Measurements from ENCODE around the gene LSM6.
A peak's percentile ranks its signal among the peaks of the same experiment; 100 is the strongest.

Gene LSM6

GRCh38 chr4:146175541-146176453, at the start of gene LSM6:
TSS of gene LSM6 (plus strand) at chr4:146175718. CDS start at chr4:146182922, 7,204 bp downstream.
- peak; percentile 64 for DNase-seq (ENCODE audit: low read depth)

GRCh38 chr4:146132445-146132844, 43.1 kb upstream of the LSM6 start:
- no peak for DNase-seq (ENCODE audit: low read depth)

DNA sequence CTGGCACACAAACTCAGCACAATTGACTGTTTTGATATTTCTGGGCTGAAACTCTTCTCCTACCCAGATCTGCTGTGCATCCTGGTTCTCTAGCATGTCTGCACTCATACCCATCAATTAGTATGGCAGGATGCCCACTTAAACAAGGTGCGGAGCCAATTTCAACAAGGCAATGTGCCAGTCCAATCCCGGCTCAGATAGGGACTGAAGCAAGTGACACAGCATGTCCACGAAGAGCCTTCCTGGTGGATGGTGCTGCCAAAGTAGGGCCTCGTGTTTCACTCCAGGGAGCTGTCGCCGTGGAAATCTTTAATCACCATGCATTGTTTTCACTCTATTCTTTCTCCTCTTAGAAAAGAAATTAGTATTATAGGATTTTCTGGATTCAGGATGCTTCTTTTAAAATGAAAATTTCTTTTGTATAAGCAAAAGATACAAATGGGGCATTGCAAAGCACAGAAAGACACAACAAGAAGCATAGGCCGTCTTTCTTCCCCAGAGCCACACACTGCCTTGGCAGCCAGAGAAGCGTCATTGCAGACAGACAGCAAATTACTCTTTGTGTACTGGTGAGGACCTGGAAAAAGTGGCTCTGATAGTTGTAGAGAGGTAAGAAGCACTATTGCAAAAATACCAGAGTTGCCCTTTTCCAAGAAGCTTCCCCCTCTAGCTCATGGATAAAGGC, 40.6 kb upstream of the LSM6 start:
- DNase-seq (ENCODE audit: low read depth), result no peak

- DNase-seq (ENCODE audit: low read depth), result no peak
Measured at GRCh38 chr4:146135941-146136340, 39.6 kb upstream of the LSM6 start.

DNA sequence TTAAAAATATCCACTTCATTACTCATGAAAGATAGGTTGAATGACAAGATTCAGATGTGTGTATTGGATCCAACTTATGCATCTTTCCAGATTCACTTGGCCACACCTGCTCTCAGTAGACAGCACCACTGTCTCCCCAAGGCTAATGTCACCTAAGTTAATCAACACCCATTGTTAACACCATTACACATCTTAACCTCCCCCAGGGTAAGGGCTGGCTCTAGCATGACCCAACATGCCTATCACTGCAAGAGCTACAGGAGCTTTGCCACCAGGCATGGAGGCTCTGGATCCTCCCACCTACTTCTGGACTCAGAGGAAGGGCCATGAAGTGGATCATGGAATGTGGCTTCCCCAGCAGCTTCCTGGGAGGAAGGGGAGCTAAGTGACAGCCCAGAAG, 32.8 kb upstream of the LSM6 start:
- DNase-seq (ENCODE audit: low read depth), result no peak

- DNase-seq (ENCODE audit: low read depth), result no peak
Measured at GRCh38 chr4:146143888-146144287, 31.6 kb upstream of the LSM6 start.

GRCh38 chr4:146146918-146147317, 28.6 kb upstream of the LSM6 start:
- no peak for DNase-seq (ENCODE audit: low read depth)

GRCh38 chr4:146148021-146148420, 27.5 kb upstream of the LSM6 start:
- no peak for DNase-seq (ENCODE audit: low read depth)

- DNase-seq (ENCODE audit: low read depth), result no peak
Measured at GRCh38 chr4:146154057-146154456, 21.5 kb upstream of the LSM6 start.

DNA sequence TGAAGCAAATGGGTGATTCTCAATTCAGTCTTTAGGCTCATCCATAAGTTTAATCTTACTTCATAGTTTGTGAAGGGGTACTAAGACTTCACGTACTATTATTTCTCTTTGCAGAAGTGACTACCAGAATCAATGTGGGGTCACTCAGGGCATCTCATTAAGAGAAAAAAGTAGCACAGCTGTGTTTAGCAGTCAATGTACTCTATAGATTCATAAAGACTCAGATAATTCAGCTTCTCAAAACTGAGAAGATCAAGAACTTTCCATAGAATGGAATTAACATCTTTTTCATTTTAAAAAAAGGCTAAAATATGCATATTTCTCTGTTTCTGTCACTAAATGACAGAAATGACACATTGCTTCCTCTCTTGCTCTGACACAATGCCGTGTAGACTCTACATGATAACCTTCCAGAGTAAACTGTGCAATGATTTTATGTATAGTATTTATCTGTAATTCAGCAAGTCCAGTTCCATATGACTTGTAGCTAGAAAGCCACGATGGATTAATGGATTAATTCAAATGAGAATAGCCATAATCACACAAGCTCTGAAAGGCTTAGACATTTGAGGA, 20.3 kb upstream of the LSM6 start:
- DNase-seq (ENCODE audit: low read depth), result no peak

DNA sequence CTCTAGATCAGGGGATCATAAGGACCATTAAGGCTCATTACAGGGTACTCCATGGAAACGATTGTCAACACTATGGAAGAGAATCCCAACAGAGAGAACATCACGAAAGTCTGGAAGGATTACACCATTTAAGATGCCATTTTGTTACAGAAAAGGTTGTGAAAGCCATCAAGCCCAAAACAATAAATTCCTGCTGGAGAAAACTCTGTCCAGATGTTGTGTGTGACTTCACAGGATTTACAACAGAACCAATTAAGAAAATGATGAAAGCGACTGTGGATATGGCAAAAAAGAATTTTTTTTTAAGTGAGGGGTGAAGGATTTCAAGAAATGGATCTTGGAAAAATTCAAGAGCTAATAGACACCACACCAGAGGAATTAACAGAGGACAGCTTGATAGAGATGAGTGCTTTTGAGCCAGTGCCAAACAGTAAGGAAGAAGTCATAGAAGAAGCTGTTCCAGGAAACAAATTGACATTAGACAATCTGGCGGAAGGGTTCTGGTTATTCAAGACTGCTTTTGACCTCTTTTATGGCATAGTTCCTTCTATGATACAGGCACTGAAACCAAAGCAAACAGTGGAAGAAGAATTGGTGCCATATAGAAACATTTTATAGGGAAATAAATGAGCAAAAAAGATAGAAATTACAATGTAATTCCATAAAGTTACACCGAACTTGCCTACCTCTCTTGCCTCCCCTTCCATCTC, 17.3 kb upstream of the LSM6 start:
- DNase-seq (ENCODE audit: low read depth), result no peak

- DNase-seq (ENCODE audit: low read depth), result no peak
Measured at GRCh38 chr4:146159384-146160058, 16.0 kb upstream of the LSM6 start.

DNA sequence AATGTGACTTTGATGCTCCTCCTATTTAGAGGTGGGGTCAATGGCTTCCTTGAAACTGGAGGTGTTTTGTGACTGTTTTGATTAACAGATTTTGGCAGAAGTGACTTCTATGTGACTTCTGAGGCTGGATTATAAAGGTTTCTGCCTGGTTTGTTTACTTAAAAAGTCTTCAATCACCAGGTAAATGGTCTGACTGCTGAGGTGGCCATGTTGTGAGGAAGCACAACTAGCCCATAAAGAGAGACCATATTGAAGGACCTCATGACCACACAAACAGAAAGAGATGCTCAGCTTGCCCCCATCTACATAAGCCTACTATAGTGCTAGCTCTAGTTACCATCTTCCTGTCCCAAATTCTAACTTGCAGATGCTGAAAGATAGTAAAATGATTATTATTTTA, 14.3 kb upstream of the LSM6 start:
- DNase-seq (ENCODE audit: low read depth), result no peak

DNA sequence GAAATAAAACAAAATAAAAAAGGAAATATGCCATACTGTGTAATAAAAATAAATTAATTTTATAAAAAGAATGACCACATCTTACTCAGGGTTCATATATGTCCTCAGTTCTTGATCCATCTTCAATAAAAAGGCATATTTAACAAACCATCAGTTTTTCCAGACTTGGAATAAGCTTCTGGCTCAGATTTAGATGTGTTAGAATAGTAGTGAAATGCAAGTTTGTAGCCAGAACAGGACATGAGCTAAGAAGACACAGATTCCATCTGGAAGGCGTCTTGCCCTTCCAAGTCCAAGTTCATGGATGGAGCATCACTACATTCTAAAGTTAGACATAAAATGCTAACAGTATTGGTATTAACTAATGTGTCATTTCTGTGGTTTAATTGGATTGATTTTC, 10.3 kb upstream of the LSM6 start:
- no peak for DNase-seq (ENCODE audit: low read depth)

- peak; percentile 71 for DNase-seq (ENCODE audit: low read depth)
Measured at GRCh38 chr4:146165840-146166239, 9.7 kb upstream of the LSM6 start.

- DNase-seq (ENCODE audit: low read depth), result no peak
Measured at GRCh38 chr4:146170149-146170548, 5.4 kb upstream of the LSM6 start.

GRCh38 chr4:146176891-146177290, 1.4 kb downstream of the LSM6 start:
- DNase-seq (ENCODE audit: low read depth), result no peak

GRCh38 chr4:146178126-146178525, 2.6 kb downstream of the LSM6 start:
- DNase-seq (ENCODE audit: low read depth), result no peak

- DNase-seq (ENCODE audit: low read depth), result no peak
Measured at GRCh38 chr4:146179784-146180370, 4.4 kb downstream of the LSM6 start.

DNA sequence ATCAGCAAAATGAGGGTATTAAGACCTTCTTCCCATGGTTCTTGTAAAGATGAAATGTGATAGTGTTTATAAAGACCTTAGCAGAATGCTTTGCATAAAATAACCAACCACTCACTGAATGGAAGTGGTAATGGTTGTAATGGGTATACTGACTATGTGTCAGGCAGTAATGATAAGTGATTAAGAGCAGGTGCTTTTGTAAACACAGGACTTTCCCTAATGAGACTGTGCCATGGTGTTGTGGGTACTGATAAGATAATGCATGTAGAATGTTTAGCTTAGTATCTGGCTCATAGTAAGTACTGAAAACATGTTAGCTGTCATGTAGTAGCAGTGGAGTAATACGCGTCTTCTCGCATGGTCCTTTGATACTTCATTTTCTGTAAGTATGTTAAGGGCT, 6.9 kb downstream of the LSM6 start:
- no peak for DNase-seq (ENCODE audit: low read depth)

DNA sequence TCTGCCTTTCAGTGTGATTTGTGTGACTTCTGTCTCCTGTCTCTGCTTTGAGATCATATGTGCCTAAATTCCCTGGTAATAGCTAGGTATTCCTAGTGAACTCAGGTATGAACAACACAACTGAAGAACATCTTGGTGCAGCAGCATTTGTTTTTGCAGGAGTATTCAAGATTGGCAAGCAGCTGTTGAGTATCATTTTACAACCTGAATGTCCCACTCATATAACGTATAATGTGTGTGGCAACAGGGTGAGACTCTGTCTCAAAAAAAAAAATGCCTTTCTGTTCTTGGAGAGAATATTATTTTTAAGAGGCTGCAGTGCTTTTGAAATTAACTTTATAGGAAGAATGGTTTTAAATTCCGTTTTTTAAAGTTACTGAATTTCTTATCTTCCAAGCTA, 7.7 kb downstream of the LSM6 start:
- no peak for DNase-seq (ENCODE audit: low read depth)
